ENCODE measurements around the gene NR2E1. TPM values are rescaled to one million over a fixed set of nuclear protein-coding genes. Genes with fewer than 3 reads are reported as not detected.

Gene NR2E1
- total RNA-seq (not detected), polyA plus RNA-seq (not detected)
- long read RNA-seq, donor 1, partial matches to known transcripts, result 221 of 521 reads
- long read RNA-seq, donor 1, other reads (novel, unspliced or antisense), result 300 of 521 reads
- long read RNA-seq, donor 2, partial matches to known transcripts, result 186 of 376 reads
- long read RNA-seq, donor 2, other reads (novel, unspliced or antisense), result 190 of 376 reads

DNA sequence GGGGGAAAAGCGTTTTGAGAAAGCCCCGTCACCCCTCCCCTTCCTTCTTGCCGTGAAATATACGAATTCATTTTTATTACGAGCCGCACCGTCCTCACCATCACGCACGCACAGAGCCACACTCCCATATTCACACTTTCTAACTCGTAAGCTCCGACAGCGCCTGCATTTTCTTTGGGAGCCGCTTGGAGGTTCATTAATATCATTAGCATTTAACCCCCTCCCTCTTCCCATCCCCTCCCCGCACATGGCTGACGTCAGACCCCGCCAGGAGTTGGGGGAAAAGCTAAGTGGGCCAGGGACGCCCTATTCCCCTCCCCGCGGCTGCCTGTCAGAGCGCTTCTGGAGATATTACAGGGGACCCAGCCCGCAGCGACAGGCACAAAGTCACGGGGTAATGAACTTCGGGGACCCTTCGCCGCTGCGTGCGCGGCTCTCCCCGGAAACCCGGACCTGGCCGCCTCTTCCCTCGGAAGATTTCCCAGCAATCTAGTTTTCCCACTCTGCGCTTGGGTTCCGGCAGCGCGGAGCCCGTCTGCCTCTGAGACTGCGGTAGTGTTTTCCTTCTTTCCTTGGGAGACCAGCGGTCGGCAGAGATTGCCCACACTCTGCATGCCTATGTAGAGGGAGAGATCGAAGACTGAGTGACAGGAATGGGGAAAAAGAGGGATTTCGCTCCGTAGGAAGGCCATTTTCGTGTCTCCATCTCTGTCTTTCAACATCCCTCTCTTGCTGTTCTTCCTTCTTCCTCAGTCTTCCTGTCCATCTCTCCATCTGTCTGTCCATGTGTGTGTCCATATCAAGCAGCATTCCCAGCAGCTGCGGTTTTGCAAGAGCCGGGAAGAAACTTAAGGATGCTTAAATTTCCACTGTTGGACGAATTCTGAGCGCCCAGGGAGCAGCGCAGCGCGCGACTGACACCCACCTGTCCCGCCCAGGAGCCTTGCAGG is at the start of gene NR2E1:
Gene NR2E1, plus strand, starts transcription at position 309 of the 950 bp plus-strand sequence. CDS start 744 bp downstream, outside the sequence.
- intact Hi-C loops (cut with DNase I; ENCODE audit: low total_unique reads), result no loop called here
- H3K27ac ChIP-seq, result no peak within 1 kb of the TSS
- peak within 1 kb of the TSS in 3 of 8 donors; percentile 8 to 63 (median 16) for H3K4me3 ChIP-seq
- H3K9me3 ChIP-seq, result no peaks in the 10 kb centered on the region
- peaks cover 46 to 76% (median 67%) of the 10 kb centered on the region in 6 donors for H3K4me1 ChIP-seq
- 5 to 7% (median 5%) methylated on average over 42 to 54 of the region's 54 CpGs for WGBS, 5 donors
- no peak for DNase-seq
- no peak for TF ChIP-seq POLR2AphosphoS5 (IDR thresholded peaks at IDR 0.05)
- TF ChIP-seq, protein P1, sequence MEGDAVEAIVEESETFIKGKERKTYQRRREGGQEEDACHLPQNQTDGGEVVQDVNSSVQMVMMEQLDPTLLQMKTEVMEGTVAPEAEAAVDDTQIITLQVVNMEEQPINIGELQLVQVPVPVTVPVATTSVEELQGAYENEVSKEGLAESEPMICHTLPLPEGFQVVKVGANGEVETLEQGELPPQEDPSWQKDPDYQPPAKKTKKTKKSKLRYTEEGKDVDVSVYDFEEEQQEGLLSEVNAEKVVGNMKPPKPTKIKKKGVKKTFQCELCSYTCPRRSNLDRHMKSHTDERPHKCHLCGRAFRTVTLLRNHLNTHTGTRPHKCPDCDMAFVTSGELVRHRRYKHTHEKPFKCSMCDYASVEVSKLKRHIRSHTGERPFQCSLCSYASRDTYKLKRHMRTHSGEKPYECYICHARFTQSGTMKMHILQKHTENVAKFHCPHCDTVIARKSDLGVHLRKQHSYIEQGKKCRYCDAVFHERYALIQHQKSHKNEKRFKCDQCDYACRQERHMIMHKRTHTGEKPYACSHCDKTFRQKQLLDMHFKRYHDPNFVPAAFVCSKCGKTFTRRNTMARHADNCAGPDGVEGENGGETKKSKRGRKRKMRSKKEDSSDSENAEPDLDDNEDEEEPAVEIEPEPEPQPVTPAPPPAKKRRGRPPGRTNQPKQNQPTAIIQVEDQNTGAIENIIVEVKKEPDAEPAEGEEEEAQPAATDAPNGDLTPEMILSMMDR (IDR thresholded peaks at IDR 0.05 in 8 of 11, conservative IDR thresholded peaks at IDR 0.05 in 3 of 11), result no peak
- TF ChIP-seq POLR2A (IDR thresholded peaks at IDR 0.05), result no peak
- H3K36me3 ChIP-seq, result no peaks in the 10 kb centered on the region
- H3K27me3 ChIP-seq (replicated peaks in 1 of 7), result peaks cover 37 to 100% (median 100%) of the 10 kb centered on the region in 7 donors

DNA sequence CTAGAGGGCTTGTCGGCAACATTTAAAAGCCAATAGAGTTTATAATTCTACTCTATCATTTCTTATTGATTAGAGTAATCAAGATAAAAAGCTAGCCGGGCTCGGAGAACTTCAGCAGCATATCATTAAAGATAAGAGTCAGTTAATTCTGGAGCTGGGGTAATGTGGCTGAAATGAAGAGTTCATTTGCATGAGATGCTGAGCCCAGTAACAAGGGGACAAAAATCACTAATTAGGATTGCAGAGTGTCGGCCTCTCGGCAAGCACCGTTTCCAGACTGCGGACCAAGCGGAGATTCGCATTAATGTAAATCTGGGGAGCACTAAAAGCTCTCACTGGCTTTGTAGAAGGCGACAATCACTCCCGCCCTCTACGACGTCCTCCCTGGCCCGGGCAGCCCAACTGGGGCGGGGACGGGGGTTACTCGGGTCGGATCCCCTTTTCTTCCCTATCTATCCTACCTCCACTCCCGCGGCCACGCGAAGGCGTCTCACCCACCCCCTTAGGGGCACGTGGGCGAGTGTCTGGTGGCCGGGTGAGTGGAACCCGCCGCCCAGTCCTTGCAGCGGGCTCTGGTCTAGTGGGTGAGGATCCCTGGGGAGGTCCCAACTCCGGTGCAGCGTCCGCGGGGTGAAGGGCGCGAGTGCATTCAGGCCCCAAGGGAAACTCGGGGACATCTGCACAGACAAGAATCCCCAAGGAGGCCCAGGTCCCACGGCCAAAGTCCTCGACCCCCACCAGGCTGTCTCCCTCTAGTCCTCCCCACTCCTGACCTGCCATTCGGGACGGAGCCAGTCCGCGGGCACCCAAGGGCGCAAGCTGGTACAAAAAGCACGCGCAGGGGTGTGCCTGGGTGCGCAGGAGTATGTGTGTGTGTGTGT is 49.0 kb upstream of the NR2E1 start:
- TF ChIP-seq POLR2AphosphoS5 (IDR thresholded peaks at IDR 0.05), result no peak
- no peak for TF ChIP-seq POLR2A (IDR thresholded peaks at IDR 0.05)
- TF ChIP-seq, protein P1 (IDR thresholded peaks at IDR 0.05 in 8 of 11, conservative IDR thresholded peaks at IDR 0.05 in 3 of 11), result no peak
- intact Hi-C loops (cut with DNase I; ENCODE audit: low total_unique reads), result no loop called here
- DNase-seq, result no peak
- no peak overlapping the region for H3K27ac ChIP-seq
- peaks cover 29 to 68% (median 60%) of the 10 kb centered on the region in 6 donors for H3K4me1 ChIP-seq
- H3K4me3 ChIP-seq, result peak overlapping the region in 6 of 8 donors; percentile 75 to 94 (median 81)
- H3K36me3 ChIP-seq, result no peaks in the 10 kb centered on the region
- no peaks in the 10 kb centered on the region for H3K9me3 ChIP-seq
- H3K27me3 ChIP-seq (replicated peaks in 1 of 7), result peaks cover 7 to 100% (median 68%) of the 10 kb centered on the region in 7 donors
- 14 to 20% (median 17%) methylated on average over 37 to 46 of the region's 46 CpGs for WGBS, 5 donors

DNA sequence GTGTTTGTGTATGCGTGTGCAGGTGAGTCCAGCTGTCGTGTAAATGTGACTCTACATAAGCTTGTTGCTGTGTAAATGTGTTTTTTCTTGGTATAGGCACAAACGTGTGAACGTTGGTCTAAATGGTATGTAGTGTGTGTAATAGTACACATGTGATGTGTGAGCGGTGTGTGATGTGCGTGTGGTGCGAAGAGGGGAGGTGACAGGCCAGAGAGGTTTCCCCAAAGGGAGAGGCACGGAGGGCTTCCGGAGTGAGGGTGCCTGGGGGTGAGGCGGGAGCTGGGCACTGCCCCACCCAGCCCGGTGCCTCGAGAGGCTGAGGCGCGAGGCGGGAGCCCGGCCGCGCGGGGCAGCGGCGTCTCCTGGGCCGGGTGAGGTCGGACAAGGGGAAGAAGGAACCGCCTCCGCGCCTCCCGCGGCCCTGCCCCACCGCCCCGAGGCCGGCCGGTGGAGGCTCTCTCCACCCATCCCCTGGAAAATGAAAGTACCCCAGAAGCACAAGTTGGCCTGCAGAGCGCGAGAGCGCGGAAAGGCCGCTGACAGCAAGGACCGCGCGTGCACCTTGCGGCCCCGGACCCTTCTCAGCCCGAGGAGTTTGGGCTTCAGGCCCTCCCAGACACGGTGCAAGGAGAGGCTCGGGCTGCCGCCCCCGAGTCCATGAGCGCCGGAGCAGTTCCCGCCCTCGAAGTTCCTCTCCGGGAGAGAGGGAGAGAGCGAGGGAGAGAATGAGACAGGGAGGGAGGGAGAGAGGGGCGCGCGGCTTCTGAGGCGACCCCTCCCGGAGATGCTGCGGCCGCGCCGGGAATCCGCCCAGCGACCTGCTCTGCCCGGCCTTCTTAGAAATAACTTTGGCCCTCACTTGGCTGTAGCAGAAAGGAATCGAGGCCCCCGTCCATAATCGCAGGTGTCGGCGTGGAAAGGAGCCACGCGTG is 48.1 kb upstream of the NR2E1 start:
- Histone ChIP-seq H3K4me1 (peaks cover 29 to 68% (median 60%) of the 10 kb centered on the region in 6 donors), H3K27me3 (replicated peaks in 1 of 7) (peaks cover 7 to 100% (median 72%) of the 10 kb centered on the region in 7 donors), H3K27ac (no peak overlapping the region), H3K36me3 (no peaks in the 10 kb centered on the region), H3K4me3 (peak overlapping the region; percentile 61 to 94 (median 80)), H3K9me3 (no peaks in the 10 kb centered on the region)
- DNase-seq, result peak; percentile 89
- TF ChIP-seq, protein P1 (IDR thresholded peaks at IDR 0.05 in 8 of 11, conservative IDR thresholded peaks at IDR 0.05 in 3 of 11), result no peak
- TF ChIP-seq POLR2AphosphoS5 (IDR thresholded peaks at IDR 0.05), result peak in 2 of 3 donors; percentile 38 to 43
- no peak for TF ChIP-seq POLR2A (IDR thresholded peaks at IDR 0.05)
- intact Hi-C loops (cut with DNase I; ENCODE audit: low total_unique reads), result no loop called here
- 1 to 2% (median 1%) methylated on average over 34 to 72 of the region's 72 CpGs for WGBS, 5 donors

All from spleen (tissue), 13 donors.